Cortex of kidney (tissue), 1 donor: ENCODE data around the gene TAGLN2.

Experiments used
- DNase-seq: peaks from one replicate; lab custom pipeline; 2025; lab: John Stamatoyannopoulos, UW

The TAGLN2 gene

GRCh38 chr1:159949123-159949522 lies 23.8 kb upstream of the TAGLN2 start:
- no peak for DNase-seq

DNA sequence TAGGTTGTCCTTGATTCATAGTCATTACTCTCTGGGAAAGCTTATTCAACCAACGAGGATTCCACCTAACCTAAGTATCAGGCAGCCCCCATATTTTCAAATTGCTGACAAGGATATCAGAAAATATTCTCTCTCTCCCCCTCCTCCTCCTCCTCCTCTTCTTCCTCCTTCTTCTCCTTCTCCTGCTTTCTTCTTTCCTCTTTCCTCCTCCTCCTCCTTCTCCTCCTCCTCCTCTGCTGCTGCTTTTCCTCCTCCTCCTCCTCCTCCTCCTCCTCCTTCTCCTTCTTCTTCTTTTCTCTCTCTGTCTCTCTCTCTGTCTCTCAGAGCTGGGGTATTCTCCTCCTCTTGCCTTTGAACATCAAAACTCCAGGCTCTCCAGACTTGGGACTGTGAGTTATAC lies 22.6 kb upstream of the TAGLN2 start:
- DNase-seq: no peak

DNA sequence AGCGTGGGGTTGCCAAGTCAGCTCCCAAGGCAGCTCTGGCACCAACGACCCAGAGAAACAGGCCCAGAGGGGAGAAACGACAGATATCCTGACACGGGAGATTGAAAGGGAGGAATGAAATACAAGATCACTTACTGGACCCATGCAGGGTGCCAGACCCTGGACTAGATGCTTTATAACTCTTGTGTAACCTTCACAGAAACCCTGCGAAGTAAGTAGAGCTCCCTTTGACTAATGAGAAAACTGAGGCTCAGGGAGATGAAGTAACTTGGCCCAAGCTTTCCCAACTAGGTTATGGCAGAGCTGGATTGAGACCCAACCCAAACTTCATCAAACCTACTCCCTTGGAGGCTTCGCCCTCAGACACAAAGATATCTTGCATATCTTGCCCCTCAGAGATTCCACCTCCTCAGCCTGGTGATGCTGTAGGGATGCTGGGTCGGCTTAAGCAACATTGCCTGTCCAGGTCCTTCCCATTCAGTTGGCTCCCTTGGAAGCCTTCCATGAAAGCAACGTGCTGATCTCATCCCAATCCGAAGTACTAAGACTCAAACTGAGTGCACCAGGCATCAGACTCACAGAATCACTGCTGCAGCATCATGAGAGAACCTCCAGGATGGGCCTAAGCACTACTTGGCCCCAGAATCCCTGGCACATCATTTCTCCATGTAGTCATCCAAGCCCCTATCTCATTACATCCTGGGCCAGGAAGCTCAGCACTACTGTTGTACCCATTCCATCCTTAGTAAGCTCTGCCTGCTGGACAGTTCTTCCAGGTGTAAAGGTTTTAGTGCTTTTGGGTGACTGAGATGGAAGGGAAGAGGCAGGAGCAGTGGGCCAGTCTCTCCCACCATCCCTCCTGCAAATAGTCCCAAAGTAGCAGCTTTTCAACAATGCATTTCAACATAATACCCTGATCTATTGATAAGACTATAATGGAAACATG lies 21.2 kb upstream of the TAGLN2 start:
- no peak for DNase-seq

- no peak for DNase-seq
These were observed 20.4 kb upstream of the TAGLN2 start, which contains the start of gene IGSF9 for GRCh38 chr1:159945483-159946241. Gene IGSF9 (minus strand): TSS chr1:159945613. CDS start chr1:159943454, 2,159 bp downstream.

DNA sequence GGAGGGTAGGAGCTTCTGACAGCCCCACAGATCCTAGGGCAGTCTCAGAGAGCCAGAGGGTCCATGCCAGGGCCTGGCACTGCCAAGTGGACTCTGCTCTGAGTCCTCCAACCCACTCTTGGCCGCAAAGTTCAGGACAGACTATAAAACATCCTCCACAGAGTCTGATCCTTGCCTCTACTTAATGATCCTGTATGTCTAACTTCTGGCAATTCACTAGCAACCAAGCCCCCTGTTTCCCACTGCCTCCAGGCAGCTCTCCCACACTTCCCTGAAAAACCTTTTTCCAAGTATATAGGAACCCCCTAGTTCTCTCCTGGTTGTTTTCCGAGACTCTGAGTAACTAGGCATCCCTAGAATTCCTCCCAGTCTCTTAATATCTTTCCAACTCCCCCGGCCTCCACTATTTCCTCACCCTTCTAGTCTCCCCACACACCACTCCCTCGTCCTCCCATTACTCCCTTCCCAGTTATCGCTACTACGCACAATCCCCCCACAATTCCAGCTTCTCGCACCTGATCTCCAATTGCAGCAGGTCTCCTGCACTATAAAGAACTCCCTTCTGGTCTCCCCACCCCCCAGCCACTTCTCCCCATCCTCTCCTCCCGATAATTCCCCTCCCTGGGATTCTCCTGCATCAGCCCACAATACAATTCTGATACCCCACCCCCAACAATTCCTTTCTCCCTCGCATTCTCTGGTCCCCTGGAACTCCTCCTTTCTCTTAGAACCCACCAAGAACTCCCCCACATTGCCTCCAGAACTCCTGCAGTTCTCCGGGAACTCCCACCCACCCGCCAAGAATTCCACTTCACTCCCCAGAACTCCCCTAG lies 19.5 kb upstream of the TAGLN2 start:
- DNase-seq: no peak

DNA sequence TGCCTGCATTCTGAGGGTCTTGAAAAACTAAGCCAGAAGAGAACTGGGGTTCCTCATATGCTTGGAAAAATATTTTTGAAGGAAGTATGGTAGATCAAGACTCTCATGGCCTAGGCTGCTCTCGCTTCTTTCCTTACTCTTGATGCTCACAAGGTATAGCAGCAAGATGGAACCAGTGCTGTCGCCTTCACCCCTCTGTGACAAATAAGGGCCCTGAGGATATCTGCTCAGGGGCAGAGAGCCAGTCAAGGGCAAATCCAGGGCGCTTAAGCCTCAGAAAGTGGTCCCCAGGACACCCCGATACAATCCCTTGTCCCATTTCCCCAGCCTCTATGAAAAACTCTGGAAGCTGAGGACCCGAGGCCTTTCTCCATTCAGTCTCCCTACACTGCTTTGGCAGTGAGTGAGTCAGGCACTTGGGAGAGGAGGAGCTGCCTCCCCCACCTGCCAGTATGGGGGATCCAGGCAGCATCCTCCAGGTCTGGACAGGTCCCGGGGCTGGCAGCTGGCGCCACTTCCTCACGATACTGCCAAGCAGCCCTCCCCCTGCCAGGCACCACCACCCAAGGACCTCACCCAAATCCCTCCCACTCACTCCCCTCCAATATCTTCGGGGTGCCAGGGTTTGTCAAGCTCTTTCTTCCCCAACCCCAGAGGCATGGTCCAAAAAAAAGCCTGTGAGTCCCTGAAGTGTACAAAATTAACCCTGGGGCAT lies 18.8 kb upstream of the TAGLN2 start:
- no peak for DNase-seq

- DNase-seq: no peak
These were observed 18.0 kb upstream of the TAGLN2 start for GRCh38 chr1:159943278-159943640.

GRCh38 chr1:159942632-159943277 lies 17.4 kb upstream of the TAGLN2 start:
- DNase-seq: no peak

DNA sequence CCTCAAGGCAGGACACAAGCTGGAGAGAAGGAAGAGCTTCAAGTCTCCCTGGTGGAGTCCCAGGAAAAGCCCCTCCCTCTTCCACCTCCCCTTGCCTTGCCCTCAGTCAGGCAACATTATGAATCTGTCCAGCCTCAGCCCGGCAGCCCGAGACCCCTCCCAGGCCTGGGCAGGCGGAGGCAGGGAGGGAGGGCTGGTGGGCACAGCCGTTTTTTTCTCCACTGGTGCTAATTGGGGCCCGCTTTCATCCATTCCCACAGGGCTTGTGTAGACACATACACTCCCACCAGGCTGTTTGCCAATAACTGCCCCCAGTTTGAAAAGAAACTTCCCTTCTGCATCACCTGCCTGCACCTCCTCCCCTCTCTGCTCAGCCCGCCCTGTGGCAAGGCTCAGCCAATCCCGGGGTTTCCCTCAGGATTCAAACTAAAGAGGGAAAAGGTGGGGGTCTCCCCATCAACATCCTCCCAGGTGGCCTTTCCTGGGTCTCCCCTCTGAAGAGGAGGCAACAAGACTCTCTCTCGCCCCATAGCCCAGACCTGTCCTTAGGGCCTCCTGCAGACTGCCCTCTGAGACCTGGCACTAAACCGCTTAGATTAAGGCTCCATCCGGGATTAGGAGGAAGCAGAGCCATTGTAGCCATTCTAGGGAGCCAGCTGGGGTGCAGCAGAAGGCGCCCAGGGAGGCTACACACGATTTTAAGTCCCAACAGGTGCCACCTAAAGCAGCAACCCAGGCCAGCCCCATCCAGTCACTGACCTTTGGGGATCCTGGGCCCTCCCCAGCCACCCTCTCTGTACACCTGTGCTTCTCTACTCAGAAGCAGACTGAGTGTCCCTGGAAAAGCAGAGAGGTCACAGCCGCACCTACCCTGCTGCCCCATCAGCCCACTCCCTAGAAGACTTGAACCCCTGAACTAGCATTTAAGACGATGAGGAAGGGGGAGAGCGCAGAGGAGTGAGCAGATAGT lies 16.6 kb upstream of the TAGLN2 start:
- no peak for DNase-seq

- DNase-seq: no peak
These were observed 15.8 kb upstream of the TAGLN2 start for GRCh38 chr1:159941141-159941540.

DNA sequence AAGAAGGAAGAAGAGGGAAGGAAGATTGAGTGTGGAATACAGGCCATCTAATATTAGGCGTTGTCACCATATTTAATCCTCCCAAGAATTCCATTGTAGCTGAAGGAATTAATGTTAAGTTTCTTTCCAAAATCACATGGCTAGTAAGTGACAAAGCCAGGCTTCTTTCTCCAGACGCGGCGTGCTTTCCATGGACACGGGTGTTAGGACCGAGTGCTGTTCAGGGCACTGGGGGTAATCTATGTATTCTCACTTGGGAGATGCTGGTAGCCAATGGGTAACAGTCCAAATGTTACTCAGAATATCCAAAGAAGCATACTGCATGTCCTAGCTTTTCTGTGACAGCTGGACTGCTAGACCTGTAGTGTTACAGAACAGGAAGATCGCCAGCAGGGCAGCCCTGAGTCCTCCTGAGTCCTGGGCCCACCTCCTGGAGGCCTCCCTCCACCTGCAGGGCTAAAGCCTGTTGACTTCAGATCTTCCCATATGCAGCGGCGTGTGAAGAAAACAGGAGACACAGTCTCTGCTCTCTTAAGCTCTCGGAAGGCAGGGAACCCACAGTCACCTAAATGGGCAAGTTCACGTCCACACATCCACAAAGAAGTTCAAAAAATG lies 14.8 kb upstream of the TAGLN2 start:
- no peak for DNase-seq

DNA sequence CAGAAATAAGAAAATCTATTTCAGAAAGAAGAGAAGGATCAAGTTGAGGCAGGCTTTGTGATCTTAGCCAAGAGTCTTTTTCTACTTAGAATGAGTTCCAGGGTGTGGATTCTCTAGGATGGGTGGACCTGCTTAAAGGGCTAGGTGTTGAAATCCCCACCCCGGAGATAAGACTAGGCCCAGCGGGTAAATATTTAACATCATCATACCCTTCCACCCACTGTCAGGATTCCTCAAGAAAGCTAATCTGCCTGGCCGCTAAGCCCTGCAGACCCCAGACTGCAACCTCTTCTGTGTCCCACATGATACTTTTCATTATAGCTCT lies 14.3 kb upstream of the TAGLN2 start:
- DNase-seq: no peak

- DNase-seq: no peak
These were observed 13.8 kb upstream of the TAGLN2 start for GRCh38 chr1:159938905-159939677.

DNA sequence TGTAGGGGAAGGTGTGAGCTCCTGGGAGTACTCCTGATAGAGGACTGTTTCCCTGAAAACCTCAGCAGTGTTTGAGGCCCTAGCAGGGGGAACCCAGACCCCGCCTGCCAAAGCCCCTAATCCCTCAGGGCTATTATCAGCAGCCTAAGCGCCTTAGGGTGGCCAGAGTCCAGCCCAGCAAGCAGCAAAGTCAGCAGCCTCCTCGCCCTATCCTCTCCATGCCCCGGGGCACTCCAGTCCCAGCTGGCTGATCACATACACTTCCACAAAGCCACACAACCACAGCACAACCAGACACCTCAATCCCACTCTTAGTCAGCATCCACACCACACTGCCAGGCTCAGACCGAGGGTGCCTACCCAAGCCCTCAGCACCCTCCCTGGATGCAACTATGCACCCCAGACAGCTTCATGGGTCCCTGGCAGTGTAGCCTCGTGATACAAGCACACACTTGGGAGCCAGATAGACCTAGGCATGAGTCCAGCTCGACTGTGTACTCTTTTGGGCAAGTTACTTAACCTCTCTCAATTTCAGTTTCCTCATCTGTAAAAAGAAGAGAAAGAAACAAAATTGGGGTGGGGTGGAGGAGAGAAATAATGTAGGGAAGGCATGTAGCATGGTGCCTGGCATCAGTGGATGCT lies 13.0 kb upstream of the TAGLN2 start:
- DNase-seq: no peak

DNA sequence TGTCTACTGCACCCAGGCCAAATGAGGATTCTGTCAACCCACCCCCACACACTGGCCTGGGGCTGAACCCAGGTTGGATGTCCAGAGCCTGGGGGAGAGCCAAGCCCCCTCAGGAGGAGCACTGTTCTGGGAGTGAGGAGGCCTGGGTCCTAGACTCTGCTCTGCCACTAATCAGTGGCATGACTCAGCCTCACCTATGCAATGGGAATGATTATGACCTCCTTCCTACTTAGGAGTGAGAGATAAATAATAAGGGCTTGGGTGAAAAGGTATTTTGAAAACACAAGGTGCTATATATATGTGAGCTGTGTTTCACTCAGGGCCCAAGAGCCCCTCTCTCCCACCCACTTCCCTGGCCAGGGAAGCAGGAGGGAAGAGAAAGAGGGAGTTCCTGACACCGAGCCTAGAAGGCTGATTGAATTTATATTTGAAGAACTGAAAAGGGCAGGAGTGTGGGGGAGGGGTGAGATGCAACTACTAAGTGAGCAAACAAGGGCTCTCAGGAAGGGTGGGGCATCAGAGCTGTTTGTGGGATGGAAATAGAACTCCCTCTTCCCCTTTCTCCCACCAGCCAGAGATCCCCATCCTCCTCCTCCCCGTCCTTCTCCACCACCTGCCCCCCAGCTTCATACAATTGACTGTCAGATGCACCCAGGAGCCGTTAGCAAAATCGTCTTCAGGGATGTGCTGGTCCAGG lies 11.9 kb upstream of the TAGLN2 start:
- no peak for DNase-seq

DNA sequence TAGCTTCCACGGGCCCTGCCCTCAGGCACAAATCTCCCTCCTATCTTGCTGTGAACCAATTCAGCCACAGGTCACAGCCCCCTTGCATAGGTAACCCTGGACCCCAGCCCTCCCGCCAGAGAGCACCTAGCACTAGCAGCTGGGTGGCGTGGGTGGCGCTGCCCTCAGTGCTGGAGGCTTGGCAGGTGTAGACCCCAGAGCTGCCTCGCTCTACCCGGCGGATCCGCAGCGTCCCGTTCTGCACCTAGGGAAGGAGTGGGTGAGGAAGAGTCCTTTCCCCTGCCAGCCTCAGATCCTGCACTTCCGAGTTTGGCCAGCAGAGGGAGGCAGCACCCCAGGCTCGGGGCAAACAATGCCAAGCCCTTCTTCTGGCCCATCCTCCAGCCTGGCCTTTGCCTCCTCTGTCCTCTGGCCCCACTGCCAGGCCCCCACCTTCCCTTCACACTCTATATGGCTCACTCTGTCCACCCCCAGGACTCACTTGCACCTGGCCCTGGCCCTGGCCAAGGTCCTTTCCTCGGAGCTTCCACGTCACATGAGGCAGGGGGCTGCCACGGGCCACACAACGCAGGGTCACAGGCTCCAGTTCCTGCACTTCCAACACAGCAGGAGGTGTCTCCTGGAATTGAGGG lies 11.1 kb upstream of the TAGLN2 start:
- DNase-seq: no peak

DNA sequence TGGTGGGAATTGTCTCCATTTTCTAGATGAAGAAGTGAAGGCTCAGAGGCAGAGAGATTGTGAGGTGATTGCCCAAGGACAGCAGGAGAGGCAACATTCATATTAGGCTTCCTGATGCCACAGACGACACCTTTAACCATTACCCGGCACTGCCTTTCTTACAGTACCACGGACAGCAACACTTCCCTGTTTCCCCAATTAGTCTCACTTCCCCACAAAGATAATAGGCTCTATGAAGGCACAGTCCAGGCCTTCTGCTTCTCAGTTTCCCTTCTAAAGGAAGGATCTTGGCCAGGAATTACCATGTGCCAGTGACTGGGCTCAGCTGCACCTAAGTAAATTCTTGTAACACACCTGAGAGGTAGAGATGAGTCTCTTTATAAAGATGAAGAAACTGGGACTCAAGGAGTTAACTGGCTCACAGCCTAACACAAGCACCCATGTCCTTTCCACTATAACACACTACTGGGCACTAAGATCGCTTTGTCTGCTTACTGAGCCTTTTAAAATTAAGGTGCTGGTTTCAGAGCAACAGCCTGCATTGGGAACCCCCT lies 10.5 kb upstream of the TAGLN2 start:
- DNase-seq: no peak
